D341Med (cell line): Measurements from ENCODE around the gene THAP5.
"Not testable (repeated sequence)": the region's sequence is repeated elsewhere in the genome, so short reads cannot be mapped to it uniquely, and the experiment has no call there.

Experiments
- DNase-seq: peaks from one replicate; pipeline ENCODE4 v3.0.0; 2012; ENCODE audit warnings: low spot score

THAP5 gene

GRCh38 chr7:108584211-108584610, 14.7 kb upstream of the THAP5 start:
- DNase-seq, result no peak

- DNase-seq, result no peak
Measured at GRCh38 chr7:108581655-108582491, 12.4 kb upstream of the THAP5 start.

- DNase-seq, result no peak
Measured at GRCh38 chr7:108580298-108580697, 10.8 kb upstream of the THAP5 start.

- no peak for DNase-seq
Measured at GRCh38 chr7:108578937-108579336, 9.4 kb upstream of the THAP5 start.

- DNase-seq, result no peak
Measured at GRCh38 chr7:108576116-108576515, 6.6 kb upstream of the THAP5 start.

- no peak for DNase-seq
Measured at GRCh38 chr7:108575156-108575555, 5.7 kb upstream of the THAP5 start.

- DNase-seq, result no peak
Measured at GRCh38 chr7:108572480-108572879, 3.0 kb upstream of the THAP5 start.

GRCh38 chr7:108570146-108570755, 745 bp upstream of the THAP5 start:
- DNase-seq, result peak; percentile 68

- no peak for DNase-seq
Measured at GRCh38 chr7:108568801-108569380, 615 bp downstream of the THAP5 start.

GRCh38 chr7:108565987-108566386, 3.5 kb downstream of the THAP5 start:
- DNase-seq, result no peak

GRCh38 chr7:108561047-108561619, 8.4 kb downstream of the THAP5 start:
- no peak for DNase-seq

GRCh38 chr7:108559253-108559652, 10.3 kb downstream of the THAP5 start:
- no peak for DNase-seq

GRCh38 chr7:108557617-108558016, 11.9 kb downstream of the THAP5 start:
- no peak for DNase-seq

GRCh38 chr7:108557191-108557590, 12.3 kb downstream of the THAP5 start:
- DNase-seq, result no peak

- not testable (repeated sequence) for DNase-seq
Measured at GRCh38 chr7:108556665-108557064, 12.8 kb downstream of the THAP5 start.

- not testable (repeated sequence) for DNase-seq
Measured at GRCh38 chr7:108548141-108548896, 21.2 kb downstream of the THAP5 start.

- no peak for DNase-seq
Measured at GRCh38 chr7:108541478-108541877, 28.0 kb downstream of the THAP5 start.

GRCh38 chr7:108538685-108539084, 30.8 kb downstream of the THAP5 start:
- not testable (repeated sequence) for DNase-seq

GRCh38 chr7:108538236-108538635, 31.3 kb downstream of the THAP5 start:
- DNase-seq, result not testable (repeated sequence)

GRCh38 chr7:108537229-108537628, 32.3 kb downstream of the THAP5 start:
- DNase-seq, result no peak

GRCh38 chr7:108535744-108536143, 33.8 kb downstream of the THAP5 start:
- DNase-seq, result no peak

- no peak for DNase-seq
Measured at GRCh38 chr7:108535257-108535656, 34.2 kb downstream of the THAP5 start.
